ENCODE results near the gene FAM53B.

Gene FAM53B

DNA sequence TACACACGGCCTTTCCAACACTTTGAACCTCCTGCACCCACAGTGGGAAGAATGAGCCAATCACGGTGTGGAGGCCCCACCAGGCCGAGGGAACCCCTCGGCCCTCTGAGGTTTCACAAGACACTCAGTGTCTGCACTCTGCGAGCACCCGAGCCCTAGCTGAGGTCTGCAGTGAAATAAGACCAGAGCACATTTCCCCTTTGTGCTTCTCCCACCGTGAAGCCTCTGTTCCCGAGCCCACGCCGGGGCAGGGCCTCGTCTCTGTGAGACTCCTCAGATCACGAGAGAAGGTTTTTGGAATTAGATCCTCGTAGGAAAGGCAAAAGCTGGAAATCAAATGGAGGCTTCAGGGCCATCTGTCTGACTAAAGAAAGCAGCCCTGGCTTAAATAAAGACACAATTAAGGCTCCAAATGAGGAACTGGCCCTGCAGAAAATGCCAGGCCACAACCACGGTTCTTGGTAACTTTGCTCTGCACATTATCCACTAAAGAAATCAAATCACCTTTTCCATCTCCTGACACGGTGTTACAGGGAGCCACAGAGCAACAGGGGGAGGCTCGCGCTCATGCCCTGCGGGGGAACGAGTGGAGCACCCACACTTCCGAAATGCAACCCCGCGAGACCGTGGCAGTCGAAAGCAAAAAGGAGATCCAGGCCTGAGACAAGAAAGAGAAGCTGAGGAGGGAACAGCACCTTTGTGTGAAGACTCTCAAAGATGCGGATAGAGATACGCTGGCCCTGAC is 43.7 kb downstream of the FAM53B start:
- Histone ChIP-seq H3K4me2 (ENCODE audit: low read length) (no peak overlapping the region), H2BK12ac (ENCODE audit: low read length) (no peak overlapping the region), H3K14ac (ENCODE audit: low read length) (no peak overlapping the region), H4K91ac (ENCODE audit: low read depth, low read length) (no peak overlapping the region), H3K27ac (ENCODE audit: low read depth, low read length) (no peak overlapping the region), H3K23ac (ENCODE audit: low read length) (no peak overlapping the region), H3K4me3 (ENCODE audit: low read depth, low read length) (no peak overlapping the region), H2AFZ (ENCODE audit: insufficient read depth, low read length, poor library complexity) (no peak overlapping the region), H2AK5ac (ENCODE audit: low read length) (no peak overlapping the region), H4K8ac (ENCODE audit: low read depth, low read length) (no peak overlapping the region), H3K79me2 (ENCODE audit: control insufficient read depth, insufficient read depth, low read length, poor library complexity) (no peaks in the 10 kb centered on the region), H3K36me3 (ENCODE audit: control insufficient read depth in 1 of 2, insufficient read depth in 2 of 2, low read length in 2 of 2) (peaks cover 11 to 24% of the 10 kb centered on the region in 2 experiments), H3K9ac (ENCODE audit: low read length) (no peak overlapping the region), H3K18ac (ENCODE audit: low read length) (no peak overlapping the region), H2BK5ac (ENCODE audit: low read depth, low read length, poor library complexity) (no peak overlapping the region), H2BK120ac (ENCODE audit: insufficient read depth, low read length, poor library complexity) (no peak overlapping the region), H3K4ac (ENCODE audit: low read depth, low read length) (no peak overlapping the region), H3K9me3 (ENCODE audit: insufficient read depth, low read depth, low read length) (no peaks in the 10 kb centered on the region), H3K79me1 (ENCODE audit: low read length) (no peaks in the 10 kb centered on the region), H3K27me3 (ENCODE audit: insufficient read depth, low read length) (no peaks in the 10 kb centered on the region), H4K12ac (ENCODE audit: low read depth, low read length) (no peak overlapping the region), H3K4me1 (ENCODE audit: control insufficient read depth in 1 of 2, insufficient read depth in 2 of 2, low read length in 2 of 2) (peaks cover 3 to 6% of the 10 kb centered on the region in 2 experiments)
- DNase-seq, result no peak
- WGBS (ENCODE audit: extremely low coverage, insufficient coverage, insufficient read length), result no CpG with 5 or more reads among the region's 26 CpGs

- H3K4me3 ChIP-seq (ENCODE audit: low read depth, low read length), result no peak overlapping the region
- no peak overlapping the region for H3K14ac ChIP-seq (ENCODE audit: low read length)
- H3K4ac ChIP-seq (ENCODE audit: low read depth, low read length), result no peak overlapping the region
- no peaks in the 10 kb centered on the region for H3K9me3 ChIP-seq (ENCODE audit: insufficient read depth, low read depth, low read length)
- H4K8ac ChIP-seq (ENCODE audit: low read depth, low read length), result no peak overlapping the region
- H2BK5ac ChIP-seq (ENCODE audit: low read depth, low read length, poor library complexity), result no peak overlapping the region
- H3K18ac ChIP-seq (ENCODE audit: low read length), result no peak overlapping the region
- H2AFZ ChIP-seq (ENCODE audit: insufficient read depth, low read length, poor library complexity), result no peak overlapping the region
- H3K4me2 ChIP-seq (ENCODE audit: low read length), result no peak overlapping the region
- no peak overlapping the region for H2AK5ac ChIP-seq (ENCODE audit: low read length)
- no peaks in the 10 kb centered on the region for H3K79me1 ChIP-seq (ENCODE audit: low read length)
- no CpG with 5 or more reads among the region's 18 CpGs for WGBS (ENCODE audit: extremely low coverage, insufficient coverage, insufficient read length)
- peaks cover 3 to 7% of the 10 kb centered on the region in 2 experiments for H3K4me1 ChIP-seq (ENCODE audit: control insufficient read depth in 1 of 2, insufficient read depth in 2 of 2, low read length in 2 of 2)
- H3K27ac ChIP-seq (ENCODE audit: low read depth, low read length), result no peak overlapping the region
- H3K36me3 ChIP-seq (ENCODE audit: control insufficient read depth in 1 of 2, insufficient read depth in 2 of 2, low read length in 2 of 2), result peaks cover 12 to 23% of the 10 kb centered on the region in 2 experiments
- no peaks in the 10 kb centered on the region for H3K27me3 ChIP-seq (ENCODE audit: insufficient read depth, low read length)
- H2BK120ac ChIP-seq (ENCODE audit: insufficient read depth, low read length, poor library complexity), result no peak overlapping the region
- H4K91ac ChIP-seq (ENCODE audit: low read depth, low read length), result no peak overlapping the region
- no peaks in the 10 kb centered on the region for H3K79me2 ChIP-seq (ENCODE audit: control insufficient read depth, insufficient read depth, low read length, poor library complexity)
- no peak overlapping the region for H3K23ac ChIP-seq (ENCODE audit: low read length)
- no peak overlapping the region for H4K12ac ChIP-seq (ENCODE audit: low read depth, low read length)
- DNase-seq, result no peak
- H3K9ac ChIP-seq (ENCODE audit: low read length), result no peak overlapping the region
- no peak overlapping the region for H2BK12ac ChIP-seq (ENCODE audit: low read length)
These were observed 44.5 kb downstream of the FAM53B start for GRCh38 chr10:124699471-124700292.

GRCh38 chr10:124698545-124699469 is 45.4 kb downstream of the FAM53B start:
- Histone ChIP-seq H3K4ac (ENCODE audit: low read depth, low read length) (no peak overlapping the region), H4K12ac (ENCODE audit: low read depth, low read length) (no peak overlapping the region), H4K8ac (ENCODE audit: low read depth, low read length) (no peak overlapping the region), H2AK5ac (ENCODE audit: low read length) (no peak overlapping the region), H2AFZ (ENCODE audit: insufficient read depth, low read length, poor library complexity) (no peak overlapping the region), H3K18ac (ENCODE audit: low read length) (no peak overlapping the region), H2BK5ac (ENCODE audit: low read depth, low read length, poor library complexity) (no peak overlapping the region), H3K36me3 (ENCODE audit: control insufficient read depth in 1 of 2, insufficient read depth in 2 of 2, low read length in 2 of 2) (peaks cover 12 to 18% of the 10 kb centered on the region in 2 experiments), H3K4me3 (ENCODE audit: low read depth, low read length) (no peak overlapping the region), H3K79me1 (ENCODE audit: low read length) (peaks cover 4% of the 10 kb centered on the region), H2BK12ac (ENCODE audit: low read length) (no peak overlapping the region), H3K4me2 (ENCODE audit: low read length) (no peak overlapping the region), H3K27ac (ENCODE audit: low read depth, low read length) (no peak overlapping the region), H3K9ac (ENCODE audit: low read length) (no peak overlapping the region), H3K14ac (ENCODE audit: low read length) (no peak overlapping the region), H4K91ac (ENCODE audit: low read depth, low read length) (no peak overlapping the region), H3K23ac (ENCODE audit: low read length) (no peak overlapping the region), H2BK120ac (ENCODE audit: insufficient read depth, low read length, poor library complexity) (no peak overlapping the region), H3K9me3 (ENCODE audit: insufficient read depth, low read depth, low read length) (no peaks in the 10 kb centered on the region), H3K4me1 (ENCODE audit: control insufficient read depth in 1 of 2, insufficient read depth in 2 of 2, low read length in 2 of 2) (peaks cover 6 to 12% of the 10 kb centered on the region in 2 experiments), H3K27me3 (ENCODE audit: insufficient read depth, low read length) (no peaks in the 10 kb centered on the region), H3K79me2 (ENCODE audit: control insufficient read depth, insufficient read depth, low read length, poor library complexity) (no peaks in the 10 kb centered on the region)
- DNase-seq, result no peak
- WGBS (ENCODE audit: extremely low coverage, insufficient coverage, insufficient read length), result no CpG with 5 or more reads among the region's 18 CpGs
